Breast epithelium (tissue), 4 donors: ENCODE results near the gene KAT8. TPM values are rescaled to one million over a fixed set of nuclear protein-coding genes. Genes with fewer than 3 reads are reported as not detected.

Source experiments
- DNase-seq, 2 donors: peaks; one replicate each; pipeline ENCODE4 v3.0.0-alpha.2; 2019; ENCODE audit warnings: low spot score in 2 of 2
- H3K27ac ChIP-seq, 2 donors: fragments of 200-600 bp; sonication (generic) in 1 of 2; one replicate each; pipeline ENCODE4 v1.5.1; 2016 to 2019; ENCODE audit warnings: mild to moderate bottlenecking in 1 of 2
- H3K27me3 ChIP-seq, 2 donors: fragments of 200-600 bp; sonication (generic) in 1 of 2; one replicate each; pipeline versions ENCODE4 v1.5.1 to v1.6.0; 2017 to 2019; ENCODE audit warnings: control low read depth in 1 of 2, mild to moderate bottlenecking in 1 of 2
- H3K36me3 ChIP-seq: fragments of 200-600 bp; one replicate; pipeline ENCODE4 v1.5.1; 2019
- H3K4me1 ChIP-seq, 2 donors: fragments of 200-600 bp; sonication (generic); one replicate each; pipeline ENCODE4 v1.5.1; 2016 to 2019; ENCODE audit warnings: control low read depth in 1 of 2
- H3K4me3 ChIP-seq, 3 donors: fragments of 200-600 bp; sonication (generic); 1 replicate in 2 of 3; 2 replicates in 1 of 3; pipeline ENCODE4 v1.5.1; 2016 to 2019; ENCODE audit warnings: mild to moderate bottlenecking in 3 of 3, moderate library complexity in 2 of 3
- H3K9me3 ChIP-seq, 2 donors: fragments of 200-600 bp; sonication (generic) in 1 of 2; one replicate each; pipeline ENCODE4 v1.5.1; 2016 to 2019; ENCODE audit warnings: control low read depth in 1 of 2
- CTCF ChIP-seq, 3 donors: fragments of 450-650 bp; IDR thresholded peaks; one replicate each; pipeline ENCODE4 v1.5.1; 2016 to 2017; ENCODE audit warnings: antibody characterized with exemption in 3 of 3, mild to moderate bottlenecking in 3 of 3, moderate library complexity in 3 of 3
- POLR2A ChIP-seq: fragments of 450-650 bp; IDR thresholded peaks from one replicate; pipeline ENCODE4 v1.6.1; 2016; ENCODE audit warnings: antibody characterized with exemption, mild to moderate bottlenecking, moderate library complexity
- POLR2AphosphoS5 ChIP-seq, 3 donors: sonication (generic); formaldehyde crosslinking; IDR thresholded peaks; one replicate each; pipeline ENCODE4 v1.6.1; 2017; ENCODE audit warnings: antibody characterized with exemption in 3 of 3
- intact Hi-C: fragments of 100-400 bp; cut with DNase I; formaldehyde crosslinking; loops from one replicate; pipeline ENCODE4 v1.15.1; 2023; ENCODE audit warnings: low total_unique reads
- total RNA-seq, 3 donors: library from RNA; depleted of rRNA; stranded (reverse); fragments of >200 nt; gene quantifications; one replicate each; pipeline ENCODE4 v1.1.0, GENCODE V29; 2016

The KAT8 gene
- total RNA-seq, 3 donors from 2014 or later = 53.6 to 85.0 (median 67.8) TPM

GRCh38 chr16:31077592-31078396 lies 39.7 kb upstream of the KAT8 start:
- TF ChIP-seq CTCF (IDR thresholded peaks at IDR 0.05) (no peak), POLR2A (no peak), POLR2AphosphoS5 (IDR thresholded peaks at IDR 0.05) (no peak)
- H3K36me3 ChIP-seq = no peaks in the 10 kb centered on the region
- no peaks in the 10 kb centered on the region for H3K9me3 ChIP-seq
- intact Hi-C loops = no loop called here
- H3K4me1 ChIP-seq = no peaks in the 10 kb centered on the region
- no peak overlapping the region for H3K27ac ChIP-seq
- no peak for DNase-seq
- no peaks in the 10 kb centered on the region for H3K27me3 ChIP-seq
- H3K4me3 ChIP-seq = no peak overlapping the region

- no peak for DNase-seq
- no peaks in the 10 kb centered on the region for H3K27me3 ChIP-seq
- no peaks in the 10 kb centered on the region for H3K36me3 ChIP-seq
- H3K4me1 ChIP-seq = no peaks in the 10 kb centered on the region
- no peak overlapping the region for H3K27ac ChIP-seq
- H3K9me3 ChIP-seq = no peaks in the 10 kb centered on the region
- TF ChIP-seq CTCF (IDR thresholded peaks at IDR 0.05) = no peak
- TF ChIP-seq POLR2A = no peak
- no peak for TF ChIP-seq POLR2AphosphoS5 (IDR thresholded peaks at IDR 0.05)
- intact Hi-C loops = no loop called here
- no peak overlapping the region for H3K4me3 ChIP-seq
These were observed 38.7 kb upstream of the KAT8 start for GRCh38 chr16:31078597-31079341.

GRCh38 chr16:31079342-31079944 lies 38.0 kb upstream of the KAT8 start:
- TF ChIP-seq POLR2A (no peak), POLR2AphosphoS5 (IDR thresholded peaks at IDR 0.05) (no peak), CTCF (IDR thresholded peaks at IDR 0.05) (no peak)
- no peak for DNase-seq
- H3K36me3 ChIP-seq = no peaks in the 10 kb centered on the region
- intact Hi-C loops = no loop called here
- no peak overlapping the region for H3K27ac ChIP-seq
- H3K4me1 ChIP-seq = no peaks in the 10 kb centered on the region
- H3K9me3 ChIP-seq = no peaks in the 10 kb centered on the region
- H3K4me3 ChIP-seq = no peak overlapping the region
- H3K27me3 ChIP-seq = no peaks in the 10 kb centered on the region

GRCh38 chr16:31080035-31080629 lies 37.3 kb upstream of the KAT8 start:
- Histone ChIP-seq H3K27me3 (no peaks in the 10 kb centered on the region), H3K36me3 (no peaks in the 10 kb centered on the region), H3K27ac (no peak overlapping the region), H3K9me3 (no peaks in the 10 kb centered on the region), H3K4me1 (no peaks in the 10 kb centered on the region), H3K4me3 (no peak overlapping the region)
- no peak for DNase-seq
- TF ChIP-seq POLR2AphosphoS5 (IDR thresholded peaks at IDR 0.05) (no peak), POLR2A (no peak), CTCF (IDR thresholded peaks at IDR 0.05) (no peak)
- intact Hi-C loops = no loop called here
